Measurements from ENCODE around the gene LGI1. TPM values are rescaled to one million over a fixed set of nuclear protein-coding genes. Genes with fewer than 3 reads are reported as not detected.
"Not testable (repeated sequence)": the region's sequence is repeated elsewhere in the genome, so short reads cannot be mapped to it uniquely, and the experiment has no call there.

The LGI1 gene
- total RNA-seq, 1 donor from 2014 or later, result 0.26 TPM

- TF ChIP-seq CTCF (IDR thresholded peaks at IDR 0.05; ENCODE audit: unreplicated experiment), result no peak
- H3K4me3 Mint-ChIP-seq (ENCODE audit: unreplicated experiment), result no peak overlapping the region
- no peak for DNase-seq (ENCODE audit: low spot score)
- no peaks in the 10 kb centered on the region for H3K9me3 Mint-ChIP-seq (ENCODE audit: unreplicated experiment)
- H3K27ac Mint-ChIP-seq (ENCODE audit: unreplicated experiment), result no peak overlapping the region
- H3K27me3 Mint-ChIP-seq (ENCODE audit: unreplicated experiment), result peaks cover 1% of the 10 kb centered on the region
- peaks cover 3% of the 10 kb centered on the region for H3K4me1 Mint-ChIP-seq (ENCODE audit: unreplicated experiment)
- H3K36me3 Mint-ChIP-seq (ENCODE audit: low read depth, unreplicated experiment), result no peaks in the 10 kb centered on the region
Measured at GRCh38 chr10:93827056-93827804, 69.5 kb downstream of the LGI1 start.

- H3K9me3 Mint-ChIP-seq (ENCODE audit: unreplicated experiment); H3K27ac Mint-ChIP-seq (ENCODE audit: unreplicated experiment); DNase-seq (ENCODE audit: low spot score); H3K27me3 Mint-ChIP-seq (ENCODE audit: unreplicated experiment); H3K36me3 Mint-ChIP-seq (ENCODE audit: low read depth, unreplicated experiment); H3K4me3 Mint-ChIP-seq (ENCODE audit: unreplicated experiment); H3K4me1 Mint-ChIP-seq (ENCODE audit: unreplicated experiment): not testable (repeated sequence)
Measured at GRCh38 chr10:93831065-93831464, 73.3 kb downstream of the LGI1 start.

- H3K4me1 Mint-ChIP-seq (ENCODE audit: unreplicated experiment), result no peaks in the 10 kb centered on the region
- TF ChIP-seq CTCF (IDR thresholded peaks at IDR 0.05; ENCODE audit: unreplicated experiment), result no peak
- peaks cover 7% of the 10 kb centered on the region for H3K36me3 Mint-ChIP-seq (ENCODE audit: low read depth, unreplicated experiment)
- no peak overlapping the region for H3K4me3 Mint-ChIP-seq (ENCODE audit: unreplicated experiment)
- no peak overlapping the region for H3K27ac Mint-ChIP-seq (ENCODE audit: unreplicated experiment)
- peaks cover 3% of the 10 kb centered on the region for H3K27me3 Mint-ChIP-seq (ENCODE audit: unreplicated experiment)
- H3K9me3 Mint-ChIP-seq (ENCODE audit: unreplicated experiment), result peaks cover 5% of the 10 kb centered on the region
- no peak for DNase-seq (ENCODE audit: low spot score)
Measured at GRCh38 chr10:93835770-93836169, 78.0 kb downstream of the LGI1 start.

GRCh38 chr10:93837822-93838221, 80.1 kb downstream of the LGI1 start:
- Mint-ChIP-seq H3K27ac (ENCODE audit: unreplicated experiment) (no peak overlapping the region), H3K4me1 (ENCODE audit: unreplicated experiment) (no peaks in the 10 kb centered on the region), H3K36me3 (ENCODE audit: low read depth, unreplicated experiment) (peaks cover 7% of the 10 kb centered on the region), H3K4me3 (ENCODE audit: unreplicated experiment) (no peak overlapping the region), H3K27me3 (ENCODE audit: unreplicated experiment) (peaks cover 5% of the 10 kb centered on the region), H3K9me3 (ENCODE audit: unreplicated experiment) (peaks cover 5% of the 10 kb centered on the region)
- no peak for TF ChIP-seq CTCF (IDR thresholded peaks at IDR 0.05; ENCODE audit: unreplicated experiment)
- DNase-seq (ENCODE audit: low spot score), result no peak

DNA sequence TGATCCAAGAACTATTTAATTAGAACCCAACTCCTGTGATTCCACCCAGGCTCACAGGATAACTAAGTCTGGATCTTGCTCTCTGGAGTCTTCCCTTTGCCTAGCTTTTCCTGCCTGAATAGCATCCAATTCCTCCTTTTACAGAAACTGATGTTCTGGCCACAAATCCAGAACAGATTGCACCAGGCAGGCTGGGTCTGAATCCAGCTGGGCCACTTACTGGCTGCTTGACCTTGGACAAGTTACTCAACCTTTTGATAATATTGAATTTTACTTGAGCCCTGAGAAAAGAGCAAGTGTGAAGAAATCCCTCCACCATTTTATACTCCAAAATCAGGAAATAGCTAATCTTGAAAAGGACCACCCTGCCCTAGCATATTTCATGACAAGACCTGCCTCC, 80.5 kb downstream of the LGI1 start:
- Mint-ChIP-seq H3K27me3 (ENCODE audit: unreplicated experiment) (peaks cover 5% of the 10 kb centered on the region), H3K36me3 (ENCODE audit: low read depth, unreplicated experiment) (peaks cover 7% of the 10 kb centered on the region), H3K9me3 (ENCODE audit: unreplicated experiment) (peaks cover 5% of the 10 kb centered on the region), H3K4me3 (ENCODE audit: unreplicated experiment) (no peak overlapping the region), H3K27ac (ENCODE audit: unreplicated experiment) (no peak overlapping the region), H3K4me1 (ENCODE audit: unreplicated experiment) (no peaks in the 10 kb centered on the region)
- no peak for DNase-seq (ENCODE audit: low spot score)
- no peak for TF ChIP-seq CTCF (IDR thresholded peaks at IDR 0.05; ENCODE audit: unreplicated experiment)
